Glutamatergic neuron (in vitro differentiated cells): ENCODE data around the gene NEDD9. TPM values are rescaled to one million over a fixed set of nuclear protein-coding genes. Genes with fewer than 3 reads are reported as not detected.

Experiments
- DNase-seq: peaks from one replicate; pipeline ENCODE4 v3.0.0; 2022
- H3K27ac Mint-ChIP-seq: one replicate; pipeline ENCODE4 v1.8.0; 2020; ENCODE audit warnings: mild to moderate bottlenecking, mixed read lengths, inconsistent platforms; ENCODE audit not compliant: unreplicated experiment
- H3K27me3 Mint-ChIP-seq: one replicate; pipeline ENCODE4 v1.8.0; 2020; ENCODE audit warnings: mild to moderate bottlenecking, moderate library complexity, mixed read lengths, inconsistent platforms; ENCODE audit not compliant: unreplicated experiment
- H3K36me3 Mint-ChIP-seq: one replicate; pipeline ENCODE4 v1.8.0; 2020; ENCODE audit warnings: mild to moderate bottlenecking, mixed read lengths, inconsistent platforms; ENCODE audit not compliant: unreplicated experiment
- H3K4me1 Mint-ChIP-seq: one replicate; pipeline ENCODE4 v1.8.0; 2020; ENCODE audit warnings: mild to moderate bottlenecking, low read depth, mixed read lengths, inconsistent platforms; ENCODE audit not compliant: unreplicated experiment
- H3K4me3 Mint-ChIP-seq: one replicate; pipeline ENCODE4 v1.8.0; 2020; ENCODE audit warnings: mild to moderate bottlenecking, mixed read lengths, inconsistent platforms; ENCODE audit not compliant: unreplicated experiment
- H3K9me3 Mint-ChIP-seq: one replicate; pipeline ENCODE4 v1.8.0; 2020; ENCODE audit warnings: mild to moderate bottlenecking, moderate library complexity, mixed read lengths, inconsistent platforms; ENCODE audit not compliant: unreplicated experiment
- CTCF ChIP-seq: fragments of 200-600 bp; sonication (generic); IDR thresholded peaks from one replicate; pipeline ENCODE4 v1.5.0; 2021; ENCODE audit not compliant: partially characterized antibody, unreplicated experiment
- total RNA-seq: library from RNA; stranded (reverse); fragmentation: NEBNext Ultra II Directional; extraction: Animal tissue kit (Norgen Biotek cat#: 25700); gene quantifications from one replicate; pipeline ENCODE4 v1.2.1, GENCODE V29; 2021; ENCODE audit not compliant: unreplicated experiment

NEDD9 gene
- total RNA-seq, 1 donor from 2014 or later: 0.71 TPM

- Mint-ChIP-seq H3K4me1 (no peaks in the 10 kb centered on the region), H3K27me3 (no peaks in the 10 kb centered on the region), H3K27ac (no peak overlapping the region), H3K4me3 (no peak overlapping the region), H3K9me3 (no peaks in the 10 kb centered on the region), H3K36me3 (no peaks in the 10 kb centered on the region)
- TF ChIP-seq CTCF: no peak
- DNase-seq: no peak
Observed at GRCh38 chr6:11162262-11162661, 70.2 kb downstream of the NEDD9 start.

GRCh38 chr6:11161031-11161956, 71.2 kb downstream of the NEDD9 start:
- Mint-ChIP-seq H3K4me3 (no peak overlapping the region), H3K27me3 (no peaks in the 10 kb centered on the region), H3K9me3 (no peaks in the 10 kb centered on the region), H3K36me3 (no peaks in the 10 kb centered on the region), H3K27ac (no peak overlapping the region), H3K4me1 (no peaks in the 10 kb centered on the region)
- TF ChIP-seq CTCF: no peak
- DNase-seq: no peak

- Mint-ChIP-seq H3K4me3 (no peak overlapping the region), H3K9me3 (no peaks in the 10 kb centered on the region), H3K4me1 (no peaks in the 10 kb centered on the region), H3K27ac (no peak overlapping the region), H3K36me3 (no peaks in the 10 kb centered on the region), H3K27me3 (no peaks in the 10 kb centered on the region)
- no peak for DNase-seq
- no peak for TF ChIP-seq CTCF
Observed at GRCh38 chr6:11160199-11160598, 72.3 kb downstream of the NEDD9 start.

GRCh38 chr6:11155589-11155988, 76.9 kb downstream of the NEDD9 start:
- no peak for DNase-seq
- Mint-ChIP-seq H3K4me3 (no peak overlapping the region), H3K27ac (no peak overlapping the region), H3K36me3 (no peaks in the 10 kb centered on the region), H3K4me1 (no peaks in the 10 kb centered on the region), H3K9me3 (no peaks in the 10 kb centered on the region), H3K27me3 (no peaks in the 10 kb centered on the region)
- TF ChIP-seq CTCF: no peak

- Mint-ChIP-seq H3K4me1 (no peaks in the 10 kb centered on the region), H3K4me3 (no peak overlapping the region), H3K27me3 (no peaks in the 10 kb centered on the region), H3K27ac (no peak overlapping the region), H3K9me3 (no peaks in the 10 kb centered on the region), H3K36me3 (no peaks in the 10 kb centered on the region)
- no peak for TF ChIP-seq CTCF
- DNase-seq: no peak
Observed at GRCh38 chr6:11153447-11153846, 79.0 kb downstream of the NEDD9 start.
